DOHH2 (cell line): ENCODE results near the gene NUP210L.
A peak's percentile ranks its signal among the peaks of the same experiment; 100 is the strongest.

Source experiments
- H3F3A ChIP-seq: fragments of 200-600 bp; sonication (generic), shearing (Covaris generic); 2 replicates; pipeline ENCODE4 v1.6.0; 2016; ENCODE audit warnings: antibody characterized with exemption, mild to moderate bottlenecking; ENCODE audit not compliant: control insufficient read depth, insufficient read depth
- H3K27ac ChIP-seq: fragments of 200-600 bp; sonication (generic); 2 replicates; pipeline ENCODE4 v1.5.1; 2014; ENCODE audit warnings: low read depth, mild to moderate bottlenecking, low read length, moderate library complexity
- H3K27me3 ChIP-seq: fragments of 200-600 bp; sonication (generic); 2 replicates; pipeline ENCODE4 v1.6.1; 2014; ENCODE audit warnings: mild to moderate bottlenecking, low read length, mixed read lengths; ENCODE audit not compliant: control insufficient read depth
- H3K36me3 ChIP-seq: fragments of 200-600 bp; sonication (generic); 2 replicates; pipeline ENCODE4 v1.6.1; 2014; ENCODE audit warnings: mild to moderate bottlenecking, low read length, moderate library complexity, mixed read lengths; ENCODE audit not compliant: control insufficient read depth
- H3K4me1 ChIP-seq: fragments of 200-600 bp; sonication (generic); 2 replicates; pipeline ENCODE4 v1.6.1; 2014; ENCODE audit warnings: mild to moderate bottlenecking, low read length, mixed read lengths; ENCODE audit not compliant: control insufficient read depth
- H3K4me2 ChIP-seq: fragments of 200-600 bp; sonication (generic); 2 replicates; pipeline ENCODE4 v1.6.0; 2014; ENCODE audit warnings: mild to moderate bottlenecking, low read length, moderate library complexity
- H3K4me3 ChIP-seq: fragments of 200-600 bp; sonication (generic); 2 replicates; pipeline ENCODE4 v1.5.1; 2014; ENCODE audit warnings: mild to moderate bottlenecking, low read length, mixed read lengths
- H3K79me2 ChIP-seq: fragments of 200-600 bp; sonication (generic); 2 replicates; pipeline ENCODE4 v1.6.1; 2014; ENCODE audit warnings: mild to moderate bottlenecking, low read length, mixed read lengths; ENCODE audit not compliant: control insufficient read depth
- H3K9me2 ChIP-seq: fragments of 200-600 bp; sonication (generic); replicated peaks from 2 replicates; pipeline ENCODE4 v1.6.1; 2014; ENCODE audit warnings: mild to moderate bottlenecking, low read length, mixed read lengths; ENCODE audit not compliant: control insufficient read depth
- H3K9me3 ChIP-seq: fragments of 200-600 bp; sonication (generic); 2 replicates; pipeline ENCODE4 v1.6.1; 2014; ENCODE audit warnings: antibody characterized with exemption, low read length, mixed read lengths; ENCODE audit not compliant: control insufficient read depth, insufficient read depth
- H4K20me1 ChIP-seq: fragments of 200-600 bp; sonication (generic); 2 replicates; pipeline ENCODE4 v1.6.0; 2014; ENCODE audit warnings: low read depth, mild to moderate bottlenecking, antibody characterized with exemption, low read length, moderate library complexity; ENCODE audit not compliant: control insufficient read depth, insufficient read depth
- CTCF ChIP-seq: fragments of 200-600 bp; sonication (generic); IDR thresholded peaks from one replicate; pipeline ENCODE4 v1.5.1; 2014; ENCODE audit warnings: antibody characterized with exemption, mild to moderate bottlenecking, low read depth, low read length; ENCODE audit not compliant: poor library complexity, severe bottlenecking
- EZH2phosphoT487 ChIP-seq: fragments of 200-600 bp; sonication (generic); IDR thresholded peaks from 2 replicates; pipeline ENCODE4 v1.6.1; 2017; ENCODE audit warnings: borderline replicate concordance, mild to moderate bottlenecking, antibody characterized with exemption, low read length, moderate library complexity, mixed read lengths

Gene NUP210L

GRCh38 chr1:153967107-153967999 is 187.5 kb downstream of the NUP210L start, which contains the start of gene CREB3L4:
TSS of gene CREB3L4 (plus strand) at chr1:153967902. CDS start at chr1:153968526, 624 bp downstream.
- H3K9me2 ChIP-seq: no peaks in the 10 kb centered on the region
- H3K27me3 ChIP-seq: no peaks in the 10 kb centered on the region
- H3K36me3 ChIP-seq: peaks cover 12% of the 10 kb centered on the region
- H3K79me2 ChIP-seq: peaks cover 58% of the 10 kb centered on the region
- peak within 1 kb of the TSS; percentile 76 for H3K4me3 ChIP-seq
- no peaks in the 10 kb centered on the region for H4K20me1 ChIP-seq
- peak within 1 kb of the TSS; percentile 97 for H3K4me2 ChIP-seq
- no peaks in the 10 kb centered on the region for H3K9me3 ChIP-seq
- peak; percentile 42 for TF ChIP-seq CTCF
- TF ChIP-seq EZH2phosphoT487: no peak
- H3K27ac ChIP-seq: peak within 1 kb of the TSS; percentile 90
- peaks cover 35% of the 10 kb centered on the region for H3K4me1 ChIP-seq
- H3F3A ChIP-seq: peaks cover 18% of the 10 kb centered on the region

- peak overlapping the region; percentile 83 for H3K4me2 ChIP-seq
- TF ChIP-seq CTCF: no peak
- no peak for TF ChIP-seq EZH2phosphoT487
- peaks cover 14% of the 10 kb centered on the region for H3F3A ChIP-seq
- peak overlapping the region; percentile 84 for H3K4me3 ChIP-seq
- peaks cover 65% of the 10 kb centered on the region for H3K79me2 ChIP-seq
- H3K27me3 ChIP-seq: no peaks in the 10 kb centered on the region
- no peaks in the 10 kb centered on the region for H4K20me1 ChIP-seq
- H3K27ac ChIP-seq: peak overlapping the region; percentile 59
- H3K9me2 ChIP-seq: no peaks in the 10 kb centered on the region
- H3K9me3 ChIP-seq: no peaks in the 10 kb centered on the region
- H3K4me1 ChIP-seq: peaks cover 54% of the 10 kb centered on the region
- peaks cover 43% of the 10 kb centered on the region for H3K36me3 ChIP-seq
These were observed 191.0 kb downstream of the NUP210L start for GRCh38 chr1:153963850-153964331.

GRCh38 chr1:153963030-153963849 is 191.6 kb downstream of the NUP210L start, which contains the start of gene SLC39A1:
TSS of gene SLC39A1 (minus strand) at chr1:153963537. CDS start at chr1:153962715, 822 bp downstream.
- peaks cover 52% of the 10 kb centered on the region for H3K4me1 ChIP-seq

More at GRCh38 chr1:153963030-153963849, 191.6 kb downstream of the NUP210L start, which contains the start of gene SLC39A1:
- Histone ChIP-seq H3K27me3 (no peaks in the 10 kb centered on the region), H3F3A (peaks cover 14% of the 10 kb centered on the region), H3K27ac (peak within 1 kb of the TSS; percentile 59), H4K20me1 (no peaks in the 10 kb centered on the region), H3K79me2 (peaks cover 60% of the 10 kb centered on the region), H3K9me2 (no peaks in the 10 kb centered on the region), H3K9me3 (no peaks in the 10 kb centered on the region), H3K36me3 (peaks cover 45% of the 10 kb centered on the region), H3K4me3 (peak within 1 kb of the TSS; percentile 84), H3K4me2 (peak within 1 kb of the TSS; percentile 83)
- TF ChIP-seq EZH2phosphoT487 (no peak), CTCF (no peak)
